Activated CD8-positive, alpha-beta memory T cell treated with anti-CD3 and anti-CD28 coated beads, Interleukin-2, amount 50 U/mL, for 24 hours (primary cell): Measurements from ENCODE around the gene PRPF6.
"Not testable (repeated sequence)": the region's sequence is repeated elsewhere in the genome, so short reads cannot be mapped to it uniquely, and the experiment has no call there.

ENCODE experiments used
- DNase-seq: peaks from one replicate; pipeline ENCODE4 v3.0.0-alpha.2; 2020; ENCODE audit errors: extremely low read depth

PRPF6 gene

GRCh38 chr20:63960654-63961621 is 20.0 kb upstream of the PRPF6 start:
- DNase-seq = not testable (repeated sequence)

GRCh38 chr20:63961664-63962425 is 19.1 kb upstream of the PRPF6 start:
- no peak for DNase-seq

- DNase-seq = no peak
Measured at GRCh38 chr20:63962426-63963347, 18.2 kb upstream of the PRPF6 start.

GRCh38 chr20:63963348-63963741 is 17.6 kb upstream of the PRPF6 start:
- no peak for DNase-seq

GRCh38 chr20:63963784-63964301 is 17.1 kb upstream of the PRPF6 start:
- no peak for DNase-seq

- DNase-seq = no peak
Measured at GRCh38 chr20:63964412-63964811, 16.5 kb upstream of the PRPF6 start.

GRCh38 chr20:63966172-63966943 is 14.6 kb upstream of the PRPF6 start:
- DNase-seq = no peak

- no peak for DNase-seq
Measured at GRCh38 chr20:63966944-63967322, 14.0 kb upstream of the PRPF6 start.

GRCh38 chr20:63967330-63968135 is 13.4 kb upstream of the PRPF6 start:
- DNase-seq = no peak

GRCh38 chr20:63968136-63968927 is 12.6 kb upstream of the PRPF6 start:
- DNase-seq = no peak

GRCh38 chr20:63968928-63969760 is 11.8 kb upstream of the PRPF6 start:
- no peak for DNase-seq

GRCh38 chr20:63969838-63970713 is 10.9 kb upstream of the PRPF6 start, which contains the start of gene ZNF512B:
TSS of gene ZNF512B (minus strand) at chr20:63969930. CDS start at chr20:63967950, 1,980 bp downstream.
- no peak for DNase-seq

- no peak for DNase-seq
Measured at GRCh38 chr20:63970714-63971431, 10.1 kb upstream of the PRPF6 start.

- DNase-seq = not testable (repeated sequence)
Measured at GRCh38 chr20:63971960-63972311, 9.0 kb upstream of the PRPF6 start.

GRCh38 chr20:63972312-63973159 is 8.4 kb upstream of the PRPF6 start:
- DNase-seq = no peak

GRCh38 chr20:63973160-63973479 is 7.8 kb upstream of the PRPF6 start:
- no peak for DNase-seq
